H9 (cell line): ENCODE results near the gene DSG2. TPM values are rescaled to one million over a fixed set of nuclear protein-coding genes. Genes with fewer than 3 reads are reported as not detected.

ENCODE experiments used
- DNase-seq: peaks from one replicate; pipeline ENCODE4 v3.0.0-alpha.2; 2017
- H2AFZ ChIP-seq: one replicate; pipeline ENCODE4 v1.6.1; 2013; ENCODE audit warnings: mild to moderate bottlenecking, low read length, control low read depth, moderate library complexity
- H2AK5ac ChIP-seq: 2 replicates; pipeline ENCODE4 v1.6.1; 2013; ENCODE audit warnings: low read length, control low read depth, mixed read lengths; ENCODE audit not compliant: insufficient read length
- H2BK120ac ChIP-seq: one replicate; pipeline ENCODE4 v1.6.1; 2013; ENCODE audit warnings: low read depth, mild to moderate bottlenecking, low read length, control low read depth, inconsistent platforms; ENCODE audit not compliant: poor library complexity, severe bottlenecking
- H2BK12ac ChIP-seq: 2 replicates; pipeline ENCODE4 v1.6.1; 2013; ENCODE audit warnings: low read length, control low read depth, mixed read lengths, low read depth; ENCODE audit not compliant: insufficient read length
- H2BK15ac ChIP-seq: 2 replicates; pipeline ENCODE4 v1.6.1; 2013; ENCODE audit warnings: low read depth, low read length, control low read depth
- H2BK20ac ChIP-seq: one replicate; pipeline ENCODE4 v1.6.1; 2013; ENCODE audit warnings: low read depth, mild to moderate bottlenecking, low read length, control low read depth, inconsistent platforms; ENCODE audit not compliant: poor library complexity, severe bottlenecking
- H2BK5ac ChIP-seq: 2 replicates; pipeline ENCODE4 v1.6.1; 2013; ENCODE audit warnings: low read length, control low read depth, mixed read lengths; ENCODE audit not compliant: insufficient read length
- H3K14ac ChIP-seq: 2 replicates; pipeline ENCODE4 v1.6.1; 2013; ENCODE audit warnings: low read length, control low read depth; ENCODE audit not compliant: insufficient read depth
- H3K18ac ChIP-seq: 2 replicates; pipeline ENCODE4 v1.6.1; 2013; ENCODE audit warnings: low read depth, mild to moderate bottlenecking, mixed read lengths, low read length, control low read depth; ENCODE audit not compliant: insufficient read length
- H3K23ac ChIP-seq: 2 replicates; pipeline ENCODE4 v1.6.1; 2013; ENCODE audit warnings: low read length, control low read depth, mixed read lengths, low read depth; ENCODE audit not compliant: insufficient read length
- H3K23me2 ChIP-seq: 2 replicates; pipeline ENCODE4 v1.6.1; 2013; ENCODE audit warnings: low read depth, mild to moderate bottlenecking, mixed read lengths, low read length, control low read depth; ENCODE audit not compliant: insufficient read length, poor library complexity, severe bottlenecking
- H3K27ac ChIP-seq: 2 replicates; pipeline ENCODE4 v1.5.1; 2013; ENCODE audit warnings: low read length, control low read depth, mixed read lengths, low read depth; ENCODE audit not compliant: insufficient read length
- H3K27me3 ChIP-seq: 2 replicates; pipeline ENCODE4 v1.6.1; 2013; ENCODE audit warnings: low read length, control low read depth, inconsistent platforms; ENCODE audit not compliant: insufficient read depth
- H3K4ac ChIP-seq: 2 replicates; pipeline ENCODE4 v1.6.1; 2013; ENCODE audit warnings: low read depth, mild to moderate bottlenecking, control low read depth, inconsistent platforms, low read length, moderate library complexity
- H3K4me1 ChIP-seq: 2 replicates; pipeline ENCODE4 v1.6.1; 2013; ENCODE audit warnings: low read length, control low read depth, inconsistent platforms; ENCODE audit not compliant: insufficient read depth
- H3K4me2 ChIP-seq: 2 replicates; pipeline ENCODE4 v1.6.1; 2013; ENCODE audit warnings: low read length, control low read depth, mixed read lengths; ENCODE audit not compliant: insufficient read length, insufficient read depth
- H3K56ac ChIP-seq: 2 replicates; pipeline ENCODE4 v1.6.1; 2013; ENCODE audit warnings: low read depth, mild to moderate bottlenecking, mixed read lengths, low read length, control low read depth; ENCODE audit not compliant: insufficient read length
- H3K79me1 ChIP-seq: 2 replicates; pipeline ENCODE4 v1.6.1; 2013; ENCODE audit warnings: low read depth, mild to moderate bottlenecking, moderate library complexity, low read length, control low read depth, inconsistent platforms; ENCODE audit not compliant: insufficient read depth, poor library complexity, severe bottlenecking
- H3K79me2 ChIP-seq: 2 replicates; pipeline ENCODE4 v1.6.1; 2013; ENCODE audit warnings: low read length, control low read depth, inconsistent platforms; ENCODE audit not compliant: insufficient read depth
- H3K9ac ChIP-seq: 2 replicates; pipeline ENCODE4 v1.6.1; 2013; ENCODE audit warnings: low read length, control low read depth, mixed read lengths; ENCODE audit not compliant: insufficient read length; ENCODE audit errors: extremely low read depth
- H3K9me3 ChIP-seq: one replicate; pipeline ENCODE4 v1.6.1; 2013; ENCODE audit warnings: low read depth, low read length, inconsistent platforms; ENCODE audit not compliant: control insufficient read depth
- H3T11ph ChIP-seq: one replicate; pipeline ENCODE4 v1.6.1; 2013; ENCODE audit warnings: mild to moderate bottlenecking, low read length, control low read depth, inconsistent platforms
- H4K20me1 ChIP-seq: one replicate; pipeline ENCODE4 v1.6.1; 2013; ENCODE audit not compliant: control insufficient read depth, insufficient read length, insufficient read depth
- H4K5ac ChIP-seq: 2 replicates; pipeline ENCODE4 v1.6.1; 2013; ENCODE audit warnings: low read depth, mild to moderate bottlenecking, mixed read lengths, low read length, control low read depth; ENCODE audit not compliant: insufficient read length
- H4K8ac ChIP-seq: replicated peaks from 2 replicates; pipeline ENCODE4 v1.6.1; 2013; ENCODE audit warnings: low read length, control low read depth, mixed read lengths, low read depth; ENCODE audit not compliant: insufficient read length
- H4K91ac ChIP-seq: 2 replicates; pipeline ENCODE4 v1.6.1; 2013; ENCODE audit warnings: low read depth, mild to moderate bottlenecking, moderate library complexity, mixed read lengths, low read length, control low read depth; ENCODE audit not compliant: insufficient read length
- H3K27ac Mint-ChIP-seq, 3 experiments: 2 replicates in 2 of 3; 3 replicates in 1 of 3; pipeline ENCODE4 v1.8.0; 2020 to 2021; ENCODE audit warnings: mixed read lengths in 3 of 3, mild to moderate bottlenecking in 1 of 3, moderate library complexity in 1 of 3
- H3K27me3 Mint-ChIP-seq: 2 replicates; pipeline ENCODE4 v1.8.0; 2021; ENCODE audit warnings: low read depth, mild to moderate bottlenecking, moderate library complexity, mixed read lengths
- H3K36me3 Mint-ChIP-seq, 3 experiments: 2 replicates in 2 of 3; 3 replicates in 1 of 3; pipeline ENCODE4 v1.8.0; 2020 to 2021; ENCODE audit warnings: low read depth in 3 of 3, mixed read lengths in 3 of 3; ENCODE audit not compliant: insufficient read depth in 1 of 3
- H3K4me1 Mint-ChIP-seq, 2 experiments: 2 replicates each; pipeline ENCODE4 v1.8.0; 2020; ENCODE audit warnings: mixed read lengths in 2 of 2
- H3K4me3 Mint-ChIP-seq, 2 experiments: 2 replicates in 1 of 2; 3 replicates in 1 of 2; pipeline ENCODE4 v1.8.0; 2020 to 2021; ENCODE audit warnings: mild to moderate bottlenecking in 2 of 2, mixed read lengths in 2 of 2, moderate library complexity in 1 of 2
- H3K9me3 Mint-ChIP-seq, 2 experiments: 2 replicates in 1 of 2; 3 replicates in 1 of 2; pipeline ENCODE4 v1.8.0; 2020; ENCODE audit warnings: mild to moderate bottlenecking in 2 of 2, mixed read lengths in 2 of 2, moderate library complexity in 1 of 2
- CTCF ChIP-seq: fragments of 200-600 bp; sonication (generic); conservative IDR thresholded peaks from 3 replicates; pipeline ENCODE4 v1.8.0; 2021; ENCODE audit warnings: antibody characterized with exemption, mild to moderate bottlenecking
- total RNA-seq: library from RNA; stranded (reverse); gene quantifications from 2 replicates; pipeline ENCODE4 v1.2.1, GENCODE V29; 2021

The DSG2 gene
- total RNA-seq, 1 experiment from 2014 or later, result 107 TPM

- Histone ChIP-seq H4K8ac (no peak overlapping the region), H4K20me1 (no peaks in the 10 kb centered on the region), H3K14ac (no peak overlapping the region), H3K18ac (no peak overlapping the region), H3K4me1 (peaks cover 5% of the 10 kb centered on the region; the same call in 1 of the 2 replicates), H2BK5ac (no peak overlapping the region), H3K56ac (no peak overlapping the region), H3K23me2 (no peaks in the 10 kb centered on the region), H2AFZ (no peak overlapping the region), H3K4me2 (no peak overlapping the region), H3T11ph (no peak overlapping the region), H3K79me2 (peaks cover 16% of the 10 kb centered on the region; the same call in 1 of the 2 replicates), H2BK120ac (no peak overlapping the region), H3K4ac (no peak overlapping the region), H3K9me3 (no peaks in the 10 kb centered on the region), H2BK12ac (no peak overlapping the region), H2AK5ac (no peak overlapping the region), H2BK15ac (no peak overlapping the region), H2BK20ac (no peak overlapping the region), H4K5ac (no peak overlapping the region), H3K27ac (no peak overlapping the region), H4K91ac (no peak overlapping the region), H3K27me3 (no peaks in the 10 kb centered on the region), H3K79me1 (peaks cover 3% of the 10 kb centered on the region), H3K9ac (no peak overlapping the region), H3K23ac (no peak overlapping the region)
- Mint-ChIP-seq H3K27me3 (no peaks in the 10 kb centered on the region), H3K4me3 (no peak overlapping the region), H3K27ac (no peak overlapping the region), H3K9me3 (peaks cover 5 to 9% of the 10 kb centered on the region in 2 experiments), H3K36me3 (peaks cover 11 to 20% (median 18%) of the 10 kb centered on the region in 3 experiments), H3K4me1 (peaks cover 24 to 34% of the 10 kb centered on the region in 2 experiments)
- DNase-seq, result no peak
- no peak for TF ChIP-seq CTCF
Measured at GRCh38 chr18:31510319-31510718, 12.3 kb downstream of the DSG2 start.
